Measurements from ENCODE around the gene SLC16A7.

Gene SLC16A7

DNA sequence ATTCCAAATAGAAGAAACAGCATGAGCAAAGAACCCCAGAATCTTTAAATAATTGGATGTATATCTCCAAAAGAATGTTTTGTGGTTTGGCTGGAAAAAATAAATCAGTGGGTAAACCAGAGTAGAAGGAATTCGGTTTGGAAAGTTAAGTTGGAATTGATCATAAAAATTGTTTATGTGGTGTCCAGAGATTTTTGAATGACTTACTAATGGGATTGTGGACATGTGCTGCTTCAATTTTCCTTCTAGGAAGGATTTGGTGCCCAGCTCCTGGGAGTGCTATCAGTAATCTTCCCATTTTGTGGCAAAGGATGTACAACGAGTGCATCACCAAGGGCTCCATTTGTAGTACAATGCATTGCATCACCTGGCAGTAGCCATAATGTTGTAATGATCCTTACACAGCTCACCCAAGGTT, 224.8 kb downstream of the SLC16A7 start:
- H3K9ac ChIP-seq (ENCODE audit: low read depth, low read length): no peak overlapping the region
- no peaks in the 10 kb centered on the region for H3K4me1 ChIP-seq (ENCODE audit: control insufficient read depth, insufficient read depth, low read length)
- no peaks in the 10 kb centered on the region for H3K27me3 ChIP-seq (ENCODE audit: control insufficient read depth, insufficient read depth, low read length)
- H3K4me3 ChIP-seq (ENCODE audit: low read depth, low read length): no peak overlapping the region
- H3K9me3 ChIP-seq (ENCODE audit: control insufficient read depth, insufficient read depth, low read length): no peaks in the 10 kb centered on the region
- no peaks in the 10 kb centered on the region for H3K36me3 ChIP-seq (ENCODE audit: control insufficient read depth, insufficient read depth, low read length)

DNA sequence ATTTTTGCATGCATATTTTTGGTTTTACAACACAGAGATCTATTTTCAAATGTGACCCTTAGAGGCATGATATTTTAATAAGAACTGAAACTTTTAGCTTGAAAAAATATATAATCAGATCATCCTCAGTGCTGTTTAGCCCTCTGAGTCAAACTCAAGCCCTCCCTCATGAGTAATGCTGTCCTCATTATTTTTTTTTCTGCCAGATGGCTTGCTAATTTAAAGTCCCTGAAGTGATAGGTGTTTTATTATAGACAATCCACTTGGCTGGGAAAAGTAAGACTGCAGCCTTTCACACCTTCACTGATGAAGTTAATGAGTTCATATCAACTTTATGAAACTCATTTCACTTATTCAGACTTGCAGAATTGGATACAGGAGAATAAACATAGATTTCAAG, 227.7 kb downstream of the SLC16A7 start:
- H3K9me3 ChIP-seq (ENCODE audit: control insufficient read depth, insufficient read depth, low read length): no peaks in the 10 kb centered on the region
- no peaks in the 10 kb centered on the region for H3K36me3 ChIP-seq (ENCODE audit: control insufficient read depth, insufficient read depth, low read length)
- no peaks in the 10 kb centered on the region for H3K27me3 ChIP-seq (ENCODE audit: control insufficient read depth, insufficient read depth, low read length)
- no peak overlapping the region for H3K4me3 ChIP-seq (ENCODE audit: low read depth, low read length)
- H3K9ac ChIP-seq (ENCODE audit: low read depth, low read length): no peak overlapping the region
- no peaks in the 10 kb centered on the region for H3K4me1 ChIP-seq (ENCODE audit: control insufficient read depth, insufficient read depth, low read length)

DNA sequence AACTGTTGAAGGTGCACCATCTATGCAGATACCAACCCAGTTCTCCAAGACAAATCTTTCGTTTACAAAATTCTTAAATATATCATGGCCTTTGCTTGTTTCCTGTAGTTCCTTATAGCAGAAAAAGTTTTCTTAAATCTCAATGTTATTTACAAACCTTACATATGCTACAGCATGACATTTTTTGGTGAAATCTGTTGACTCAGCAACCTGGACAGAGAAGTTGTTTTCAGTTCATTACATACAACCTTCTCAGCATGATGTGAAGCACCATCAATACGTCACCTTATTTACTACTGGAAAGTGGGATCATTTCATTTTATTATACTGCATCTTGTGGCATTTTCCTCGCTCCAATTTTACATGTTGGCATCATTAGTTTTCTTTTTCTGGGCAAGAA, 231.9 kb downstream of the SLC16A7 start:
- H3K36me3 ChIP-seq (ENCODE audit: control insufficient read depth, insufficient read depth, low read length): no peaks in the 10 kb centered on the region
- no peaks in the 10 kb centered on the region for H3K4me1 ChIP-seq (ENCODE audit: control insufficient read depth, insufficient read depth, low read length)
- H3K9me3 ChIP-seq (ENCODE audit: control insufficient read depth, insufficient read depth, low read length): no peaks in the 10 kb centered on the region
- H3K9ac ChIP-seq (ENCODE audit: low read depth, low read length): no peak overlapping the region
- H3K27me3 ChIP-seq (ENCODE audit: control insufficient read depth, insufficient read depth, low read length): no peaks in the 10 kb centered on the region
- H3K4me3 ChIP-seq (ENCODE audit: low read depth, low read length): no peak overlapping the region

DNA sequence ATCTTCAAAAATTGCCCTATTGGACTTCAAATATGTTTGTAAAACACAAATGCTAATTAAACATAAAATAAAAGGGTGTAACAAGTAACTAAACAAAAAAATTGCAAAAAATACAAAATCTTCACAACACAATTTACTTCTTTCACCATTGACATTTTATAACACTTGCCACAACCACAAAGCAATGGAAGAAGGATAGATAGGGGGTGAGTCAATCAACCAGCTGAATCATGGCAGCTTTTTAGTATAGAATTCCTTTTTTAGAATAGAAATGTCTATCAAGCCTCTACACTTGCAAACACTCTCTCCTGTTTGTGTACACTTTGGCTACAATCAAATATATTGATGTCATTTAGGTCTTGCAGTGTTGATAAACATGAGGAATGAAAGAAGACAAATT, 232.7 kb downstream of the SLC16A7 start:
- H3K27me3 ChIP-seq (ENCODE audit: control insufficient read depth, insufficient read depth, low read length): no peaks in the 10 kb centered on the region
- no peak overlapping the region for H3K9ac ChIP-seq (ENCODE audit: low read depth, low read length)
- no peak overlapping the region for H3K4me3 ChIP-seq (ENCODE audit: low read depth, low read length)
- H3K9me3 ChIP-seq (ENCODE audit: control insufficient read depth, insufficient read depth, low read length): no peaks in the 10 kb centered on the region
- H3K4me1 ChIP-seq (ENCODE audit: control insufficient read depth, insufficient read depth, low read length): peaks cover under 1% of the 10 kb centered on the region
- H3K36me3 ChIP-seq (ENCODE audit: control insufficient read depth, insufficient read depth, low read length): no peaks in the 10 kb centered on the region

DNA sequence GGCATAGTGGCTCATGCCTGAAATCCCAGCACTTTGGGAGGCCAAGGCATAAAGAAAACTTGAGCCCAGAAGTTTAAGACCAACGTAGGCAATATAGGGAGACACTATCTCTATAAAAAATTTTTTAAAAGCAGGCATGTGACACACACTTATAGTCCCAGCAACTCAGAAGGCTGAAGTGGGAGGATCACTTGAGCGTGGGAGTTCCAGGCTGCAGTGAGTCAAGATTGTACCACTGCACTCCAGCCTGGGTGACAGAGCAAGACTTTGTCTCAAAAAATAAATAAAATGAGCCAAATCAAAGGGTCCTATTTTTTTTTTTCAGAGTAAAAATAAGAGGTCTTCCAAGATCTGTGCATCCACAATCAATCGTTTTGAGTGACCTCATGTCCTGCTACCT, 237.6 kb downstream of the SLC16A7 start:
- Histone ChIP-seq H3K9me3 (ENCODE audit: control insufficient read depth, insufficient read depth, low read length) (no peaks in the 10 kb centered on the region), H3K4me1 (ENCODE audit: control insufficient read depth, insufficient read depth, low read length) (peaks cover 4% of the 10 kb centered on the region), H3K36me3 (ENCODE audit: control insufficient read depth, insufficient read depth, low read length) (no peaks in the 10 kb centered on the region), H3K27me3 (ENCODE audit: control insufficient read depth, insufficient read depth, low read length) (no peaks in the 10 kb centered on the region), H3K9ac (ENCODE audit: low read depth, low read length) (no peak overlapping the region), H3K4me3 (ENCODE audit: low read depth, low read length) (no peak overlapping the region)

DNA sequence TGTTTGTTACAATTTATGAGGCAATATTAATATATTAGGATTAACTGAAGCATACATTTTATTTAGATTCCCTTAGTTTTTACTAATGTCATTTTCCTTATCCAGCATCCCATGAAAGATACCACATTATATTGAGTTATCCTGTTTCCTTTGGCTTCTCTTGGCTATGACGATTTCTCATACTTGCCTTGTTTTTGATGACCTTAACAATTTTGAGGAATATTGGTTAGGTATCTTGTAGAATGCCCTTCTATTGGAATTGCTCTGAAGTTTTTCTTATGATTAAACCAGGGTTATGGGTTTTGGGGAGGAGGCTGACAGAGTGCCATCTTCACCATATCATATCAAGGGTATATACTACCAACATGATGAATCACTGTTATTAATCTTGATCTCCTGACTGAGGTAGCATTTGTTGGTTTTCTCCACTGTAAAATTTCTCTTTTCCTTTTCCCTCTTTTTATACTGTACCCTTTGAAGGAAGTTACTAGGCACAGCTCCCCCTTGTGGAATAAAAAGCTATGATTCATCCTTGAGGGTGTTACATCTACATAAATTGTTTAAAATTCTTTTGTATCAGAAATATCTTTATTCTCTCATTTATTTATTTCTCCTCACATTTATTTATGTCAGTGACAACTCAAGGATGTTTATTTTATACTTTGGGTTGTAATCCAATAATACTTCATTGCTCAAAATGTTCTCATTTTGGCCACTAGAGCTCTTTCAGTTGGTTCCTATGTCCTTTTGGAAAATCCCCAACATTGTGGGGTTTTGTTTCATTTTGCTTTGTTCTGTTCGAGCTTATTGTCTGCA, 239.0 kb downstream of the SLC16A7 start:
- Histone ChIP-seq H3K27me3 (ENCODE audit: control insufficient read depth, insufficient read depth, low read length) (no peaks in the 10 kb centered on the region), H3K9me3 (ENCODE audit: control insufficient read depth, insufficient read depth, low read length) (no peaks in the 10 kb centered on the region), H3K4me3 (ENCODE audit: low read depth, low read length) (no peak overlapping the region), H3K36me3 (ENCODE audit: control insufficient read depth, insufficient read depth, low read length) (no peaks in the 10 kb centered on the region), H3K4me1 (ENCODE audit: control insufficient read depth, insufficient read depth, low read length) (peaks cover 4% of the 10 kb centered on the region), H3K9ac (ENCODE audit: low read depth, low read length) (no peak overlapping the region)

Data from iPS-15b (cell line).